OCI-LY3 (cell line): ENCODE measurements around the gene PDXP.
A peak's percentile ranks its signal among the peaks of the same experiment; 100 is the strongest.

ENCODE experiments used
- H2AFZ ChIP-seq: fragments of 200-600, 300-600 bp; shearing (Covaris generic); 2 replicates; pipeline ENCODE4 v1.6.0; 2014; ENCODE audit warnings: antibody characterized with exemption, low read depth, low read length
- H3K27ac ChIP-seq: fragments of 200-600, 300-600 bp; sonication (generic); 2 replicates; pipeline ENCODE4 v1.5.1; 2014; ENCODE audit warnings: mild to moderate bottlenecking, low read length, moderate library complexity, mixed read lengths
- H3K27me3 ChIP-seq: fragments of 200-600, 300-600 bp; sonication (generic); 2 replicates; pipeline ENCODE4 v1.6.1; 2014; ENCODE audit warnings: low read depth, low read length, mixed read lengths
- H3K36me3 ChIP-seq: fragments of 200-600, 300-600 bp; sonication (generic); replicated peaks from 2 replicates; pipeline ENCODE3; 2014; ENCODE audit warnings: low read depth, low read length, mixed read lengths
- H3K4me1 ChIP-seq: fragments of 300-600, 200-600 bp; sonication (generic); 2 replicates; pipeline ENCODE4 v1.6.1; 2014; ENCODE audit warnings: low read length, mixed read lengths
- H3K4me2 ChIP-seq: fragments of 200-600, 300-600 bp; sonication (generic); 2 replicates; pipeline ENCODE4 v1.6.1; 2014; ENCODE audit warnings: low read length, mixed read lengths
- H3K4me3 ChIP-seq: fragments of 300-600, 200-600 bp; sonication (generic); 2 replicates; pipeline ENCODE4 v1.5.1; 2014; ENCODE audit warnings: antibody characterized with exemption, mild to moderate bottlenecking, low read length, moderate library complexity
- H3K79me2 ChIP-seq: fragments of 300-600, 200-600 bp; shearing (Covaris generic); 2 replicates; pipeline ENCODE4 v1.6.1; 2014; ENCODE audit warnings: mild to moderate bottlenecking, low read length, mixed read lengths
- H3K9ac ChIP-seq: fragments of 300-600, 200-600 bp; shearing (Covaris generic); 2 replicates; pipeline ENCODE4 v1.6.0; 2014; ENCODE audit warnings: mild to moderate bottlenecking, low read length, moderate library complexity
- H3K9me3 ChIP-seq: fragments of 200-600, 300-600 bp; shearing (Covaris generic); 2 replicates; pipeline ENCODE4 v1.6.1; 2014; ENCODE audit warnings: low read length, mixed read lengths; ENCODE audit not compliant: insufficient read depth
- H4K20me1 ChIP-seq: fragments of 200-600, 300-600 bp; sonication (generic); 2 replicates; pipeline ENCODE4 v1.6.1; 2016; ENCODE audit warnings: low read length, mixed read lengths; ENCODE audit not compliant: insufficient read depth
- EZH2phosphoT487 ChIP-seq: fragments of 200-600 bp; shearing (Covaris generic); IDR thresholded peaks from 2 replicates; pipeline ENCODE4 v1.6.1; 2018; ENCODE audit warnings: antibody characterized with exemption, mixed run types, low read depth
- TF ChIP-seq, protein P1 (sequence below): fragments of 200-600, 300-600 bp; sonication (generic); IDR thresholded peaks from 2 replicates; pipeline ENCODE4 v1.5.1; 2014; ENCODE audit warnings: antibody characterized with exemption, low read length, low read depth

The PDXP gene

DNA sequence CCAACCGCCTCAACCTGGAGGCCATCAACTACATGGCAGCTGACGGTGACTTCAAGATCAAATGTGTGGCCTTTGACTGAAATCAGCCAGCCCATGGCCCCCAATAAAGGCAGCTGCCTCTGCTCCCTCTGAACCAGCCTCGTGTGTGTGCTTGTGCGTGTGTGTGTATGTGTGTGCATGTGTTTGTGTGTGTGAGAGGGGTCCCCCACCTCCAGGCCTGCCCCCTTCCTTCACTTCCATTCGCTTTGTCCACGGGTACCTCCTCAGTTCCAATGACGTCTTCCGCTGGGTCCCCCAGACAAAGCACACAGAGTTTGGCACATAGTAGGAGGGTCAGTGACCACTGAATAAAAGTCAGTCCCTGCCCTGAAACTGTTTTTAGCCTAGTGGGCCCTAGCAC lies 21.1 kb downstream of the PDXP start:
- H3K27me3 ChIP-seq, result no peaks in the 10 kb centered on the region
- peaks cover 12% of the 10 kb centered on the region; the same call in 1 of the 2 replicates for H3K79me2 ChIP-seq
- no peak for TF ChIP-seq EZH2phosphoT487
- TF ChIP-seq, protein P1, sequence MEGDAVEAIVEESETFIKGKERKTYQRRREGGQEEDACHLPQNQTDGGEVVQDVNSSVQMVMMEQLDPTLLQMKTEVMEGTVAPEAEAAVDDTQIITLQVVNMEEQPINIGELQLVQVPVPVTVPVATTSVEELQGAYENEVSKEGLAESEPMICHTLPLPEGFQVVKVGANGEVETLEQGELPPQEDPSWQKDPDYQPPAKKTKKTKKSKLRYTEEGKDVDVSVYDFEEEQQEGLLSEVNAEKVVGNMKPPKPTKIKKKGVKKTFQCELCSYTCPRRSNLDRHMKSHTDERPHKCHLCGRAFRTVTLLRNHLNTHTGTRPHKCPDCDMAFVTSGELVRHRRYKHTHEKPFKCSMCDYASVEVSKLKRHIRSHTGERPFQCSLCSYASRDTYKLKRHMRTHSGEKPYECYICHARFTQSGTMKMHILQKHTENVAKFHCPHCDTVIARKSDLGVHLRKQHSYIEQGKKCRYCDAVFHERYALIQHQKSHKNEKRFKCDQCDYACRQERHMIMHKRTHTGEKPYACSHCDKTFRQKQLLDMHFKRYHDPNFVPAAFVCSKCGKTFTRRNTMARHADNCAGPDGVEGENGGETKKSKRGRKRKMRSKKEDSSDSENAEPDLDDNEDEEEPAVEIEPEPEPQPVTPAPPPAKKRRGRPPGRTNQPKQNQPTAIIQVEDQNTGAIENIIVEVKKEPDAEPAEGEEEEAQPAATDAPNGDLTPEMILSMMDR, result no peak
- no peaks in the 10 kb centered on the region for H3K9me3 ChIP-seq
- no peak overlapping the region for H3K27ac ChIP-seq
- peaks cover 33% of the 10 kb centered on the region for H3K4me1 ChIP-seq
- H4K20me1 ChIP-seq, result no peaks in the 10 kb centered on the region
- no peak overlapping the region for H3K4me2 ChIP-seq
- no peaks in the 10 kb centered on the region for H3K36me3 ChIP-seq
- H2AFZ ChIP-seq, result no peak overlapping the region
- no peak overlapping the region for H3K4me3 ChIP-seq
- no peak overlapping the region for H3K9ac ChIP-seq

DNA sequence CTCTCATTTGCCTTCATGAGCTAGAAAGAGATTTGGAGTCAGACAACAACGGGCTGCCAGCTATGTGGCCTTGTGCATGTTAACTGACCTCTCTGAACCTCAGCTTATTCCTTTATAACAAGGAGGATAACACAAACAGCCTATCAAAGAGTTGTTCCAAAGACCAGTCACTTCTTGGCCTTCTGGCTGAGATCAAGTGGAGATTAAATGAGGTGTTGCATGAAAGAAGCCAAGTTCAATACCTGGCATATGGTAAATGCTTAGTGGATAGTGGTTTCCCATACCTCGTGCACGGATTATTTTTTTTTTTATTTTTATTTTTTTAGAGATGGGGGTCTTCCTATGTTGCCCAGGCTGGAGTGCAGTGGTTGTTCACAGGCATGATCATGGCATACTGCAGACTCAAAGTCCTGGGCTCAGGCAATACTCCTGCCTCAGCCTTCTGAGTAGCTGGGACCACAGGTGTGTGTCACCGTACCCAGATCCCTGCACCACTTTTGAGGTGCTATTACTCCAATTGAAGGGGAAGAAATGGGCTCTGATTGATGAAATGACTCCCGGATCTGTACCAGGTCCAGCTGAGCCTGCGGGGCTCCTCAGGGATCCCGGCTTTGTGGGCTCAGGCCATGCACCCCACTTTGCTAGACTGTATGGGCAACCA lies 21.8 kb downstream of the PDXP start:
- TF ChIP-seq, protein P1, result no peak
- TF ChIP-seq EZH2phosphoT487, result no peak
- H3K9me3 ChIP-seq, result no peaks in the 10 kb centered on the region
- no peaks in the 10 kb centered on the region for H4K20me1 ChIP-seq
- H3K79me2 ChIP-seq, result peaks cover 12% of the 10 kb centered on the region; the same call in 1 of the 2 replicates
- H3K27me3 ChIP-seq, result no peaks in the 10 kb centered on the region
- H3K9ac ChIP-seq, result no peak overlapping the region
- peaks cover 33% of the 10 kb centered on the region for H3K4me1 ChIP-seq
- H3K27ac ChIP-seq, result no peak overlapping the region
- no peak overlapping the region for H2AFZ ChIP-seq
- no peak overlapping the region for H3K4me2 ChIP-seq
- H3K36me3 ChIP-seq, result no peaks in the 10 kb centered on the region
- no peak overlapping the region for H3K4me3 ChIP-seq

GRCh38 chr22:37681001-37681424 lies 22.5 kb downstream of the PDXP start:
- Histone ChIP-seq H3K4me2 (no peak overlapping the region), H3K4me3 (no peak overlapping the region), H3K79me2 (peaks cover 6% of the 10 kb centered on the region; the same call in 1 of the 2 replicates), H3K27me3 (no peaks in the 10 kb centered on the region), H3K9me3 (no peaks in the 10 kb centered on the region), H3K9ac (no peak overlapping the region), H2AFZ (peak overlapping the region; percentile 31; the same call in 1 of the 2 replicates), H4K20me1 (no peaks in the 10 kb centered on the region), H3K4me1 (peaks cover 33% of the 10 kb centered on the region), H3K27ac (no peak overlapping the region), H3K36me3 (no peaks in the 10 kb centered on the region)
- TF ChIP-seq, protein P1, result no peak
- no peak for TF ChIP-seq EZH2phosphoT487

GRCh38 chr22:37681556-37682049 lies 23.1 kb downstream of the PDXP start:
- no peak overlapping the region for H3K4me3 ChIP-seq
- H3K36me3 ChIP-seq, result no peaks in the 10 kb centered on the region
- H3K27me3 ChIP-seq, result no peaks in the 10 kb centered on the region
- H2AFZ ChIP-seq, result peak overlapping the region; percentile 31; the same call in 1 of the 2 replicates
- no peaks in the 10 kb centered on the region for H4K20me1 ChIP-seq
- no peak for TF ChIP-seq EZH2phosphoT487
- TF ChIP-seq, protein P1, result peak; percentile 96
- no peak overlapping the region for H3K27ac ChIP-seq
- H3K4me2 ChIP-seq, result peak overlapping the region; percentile 2; the same call in 1 of the 2 replicates
- H3K9ac ChIP-seq, result no peak overlapping the region; the same call in 1 of the 2 replicates
- H3K9me3 ChIP-seq, result no peaks in the 10 kb centered on the region
- peaks cover 4% of the 10 kb centered on the region for H3K79me2 ChIP-seq
- peaks cover 29% of the 10 kb centered on the region for H3K4me1 ChIP-seq
